GM18505 (cell line): ENCODE results near the gene KNG1.
"Not testable (repeated sequence)": the region's sequence is repeated elsewhere in the genome, so short reads cannot be mapped to it uniquely, and the experiment has no call there.

ENCODE experiments used
- ATAC-seq: cut with Tn5 transposase; IDR thresholded peaks from one replicate; pipeline ENCODE4 v1.9.1; 2021; ENCODE audit not compliant: unreplicated experiment
- POLR2A ChIP-seq: IDR thresholded peaks from 4 replicates; pipeline ENCODE4 v1.6.1; 2011; ENCODE audit warnings: borderline replicate concordance; ENCODE audit not compliant: insufficient read depth, insufficient read length; ENCODE audit errors: extremely low read depth

The KNG1 gene

GRCh38 chr3:186693843-186694242 lies 23.3 kb upstream of the KNG1 start:
- ATAC-seq: no peak
- no peak for TF ChIP-seq POLR2A

GRCh38 chr3:186694288-186695032 lies 22.7 kb upstream of the KNG1 start:
- TF ChIP-seq POLR2A: no peak
- ATAC-seq: no peak

- ATAC-seq: no peak
- TF ChIP-seq POLR2A: no peak
These were observed 20.6 kb upstream of the KNG1 start for GRCh38 chr3:186696522-186696921.

- no peak for ATAC-seq
- no peak for TF ChIP-seq POLR2A
These were observed 19.6 kb upstream of the KNG1 start for GRCh38 chr3:186697510-186697909.

GRCh38 chr3:186700267-186700666 lies 16.9 kb upstream of the KNG1 start:
- no peak for ATAC-seq
- TF ChIP-seq POLR2A: no peak

GRCh38 chr3:186702451-186702850 lies 14.7 kb upstream of the KNG1 start:
- not testable (repeated sequence) for ATAC-seq

- peak; percentile 68 for ATAC-seq
- no peak for TF ChIP-seq POLR2A
These were observed 11.0 kb upstream of the KNG1 start for GRCh38 chr3:186705882-186706780.

GRCh38 chr3:186708983-186709679 lies 8.0 kb upstream of the KNG1 start:
- no peak for TF ChIP-seq POLR2A

GRCh38 chr3:186710694-186711093 lies 6.5 kb upstream of the KNG1 start:
- ATAC-seq: not testable (repeated sequence)

More at GRCh38 chr3:186708983-186709679, 8.0 kb upstream of the KNG1 start:
- ATAC-seq: no peak

GRCh38 chr3:186713499-186713898 lies 3.7 kb upstream of the KNG1 start:
- no peak for TF ChIP-seq POLR2A
- no peak for ATAC-seq

- TF ChIP-seq POLR2A: no peak
- no peak for ATAC-seq
These were observed 3.0 kb downstream of the KNG1 start for GRCh38 chr3:186719945-186720739.

- ATAC-seq: no peak
- no peak for TF ChIP-seq POLR2A
These were observed 5.3 kb downstream of the KNG1 start for GRCh38 chr3:186722457-186722856.

GRCh38 chr3:186724911-186725310 lies 7.8 kb downstream of the KNG1 start:
- no peak for ATAC-seq
- TF ChIP-seq POLR2A: no peak
